ENCODE measurements around the gene SLC6A8.
"Not testable (repeated sequence)": the region's sequence is repeated elsewhere in the genome, so short reads cannot be mapped to it uniquely, and the experiment has no call there.

The SLC6A8 gene

DNA sequence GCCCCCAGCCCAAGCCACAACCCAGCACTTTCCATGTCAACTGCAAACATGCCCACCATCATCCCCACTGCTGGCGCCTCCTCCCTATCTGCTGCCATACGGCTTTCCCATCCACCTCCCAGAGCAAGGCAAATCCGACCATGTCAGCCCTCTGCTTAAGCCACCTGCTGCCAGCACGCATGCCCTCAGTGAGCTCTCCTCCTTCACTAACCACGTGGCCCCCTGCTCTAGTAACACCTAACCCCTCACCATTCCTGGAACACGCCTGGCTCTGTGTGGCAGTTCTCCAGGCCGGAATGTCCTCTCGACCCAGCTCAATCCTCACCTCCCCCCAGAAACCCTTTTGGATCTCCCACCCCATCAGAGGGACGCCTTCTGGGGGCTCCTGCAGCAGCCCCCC lies 19.1 kb downstream of the SLC6A8 start:
- DNase-seq (ENCODE audit: low read depth in 2 of 2), result no peak

DNA sequence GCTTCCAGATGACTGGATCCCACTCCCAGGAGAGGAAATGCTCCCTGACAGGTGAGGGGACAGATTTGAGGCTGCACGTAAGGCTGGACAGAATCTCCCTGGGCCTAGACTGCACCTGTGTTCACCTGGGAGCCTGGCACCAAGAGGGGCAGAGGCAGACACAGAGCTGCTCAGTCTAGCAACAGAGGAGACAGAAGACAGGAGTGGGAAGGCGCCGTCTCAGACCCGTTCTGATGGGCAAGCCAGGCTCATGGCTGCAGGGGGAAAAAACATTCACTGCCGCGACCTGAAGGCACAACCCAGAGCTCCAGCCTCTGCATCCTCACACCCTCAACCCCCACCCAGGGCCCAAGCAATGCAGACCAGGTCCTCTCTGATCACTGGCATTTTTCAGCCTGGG lies 19.7 kb downstream of the SLC6A8 start:
- no peak for DNase-seq (ENCODE audit: low read depth in 2 of 2)

DNA sequence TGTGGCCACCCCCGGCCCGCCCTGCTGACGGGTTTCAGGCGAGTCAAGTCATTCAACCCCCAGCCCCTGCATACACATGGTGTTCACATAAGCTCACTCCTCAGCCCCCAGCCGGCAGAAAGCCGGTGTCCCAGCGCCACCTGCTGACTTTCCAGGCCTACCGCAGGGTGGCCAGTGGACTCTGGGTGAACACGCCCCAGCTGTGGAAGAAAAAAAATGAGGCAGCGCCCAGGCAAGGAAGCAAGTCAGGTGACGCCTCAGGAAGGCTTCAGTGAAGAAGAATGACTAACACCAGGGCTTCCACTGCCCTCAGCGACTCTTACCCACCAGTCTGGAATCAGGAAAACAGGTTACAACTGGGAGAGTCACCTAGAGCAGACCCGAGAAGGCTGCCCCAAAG lies 20.7 kb downstream of the SLC6A8 start:
- peak in 1 of 2 donors; percentile 32 for DNase-seq (ENCODE audit: low read depth in 2 of 2)

DNA sequence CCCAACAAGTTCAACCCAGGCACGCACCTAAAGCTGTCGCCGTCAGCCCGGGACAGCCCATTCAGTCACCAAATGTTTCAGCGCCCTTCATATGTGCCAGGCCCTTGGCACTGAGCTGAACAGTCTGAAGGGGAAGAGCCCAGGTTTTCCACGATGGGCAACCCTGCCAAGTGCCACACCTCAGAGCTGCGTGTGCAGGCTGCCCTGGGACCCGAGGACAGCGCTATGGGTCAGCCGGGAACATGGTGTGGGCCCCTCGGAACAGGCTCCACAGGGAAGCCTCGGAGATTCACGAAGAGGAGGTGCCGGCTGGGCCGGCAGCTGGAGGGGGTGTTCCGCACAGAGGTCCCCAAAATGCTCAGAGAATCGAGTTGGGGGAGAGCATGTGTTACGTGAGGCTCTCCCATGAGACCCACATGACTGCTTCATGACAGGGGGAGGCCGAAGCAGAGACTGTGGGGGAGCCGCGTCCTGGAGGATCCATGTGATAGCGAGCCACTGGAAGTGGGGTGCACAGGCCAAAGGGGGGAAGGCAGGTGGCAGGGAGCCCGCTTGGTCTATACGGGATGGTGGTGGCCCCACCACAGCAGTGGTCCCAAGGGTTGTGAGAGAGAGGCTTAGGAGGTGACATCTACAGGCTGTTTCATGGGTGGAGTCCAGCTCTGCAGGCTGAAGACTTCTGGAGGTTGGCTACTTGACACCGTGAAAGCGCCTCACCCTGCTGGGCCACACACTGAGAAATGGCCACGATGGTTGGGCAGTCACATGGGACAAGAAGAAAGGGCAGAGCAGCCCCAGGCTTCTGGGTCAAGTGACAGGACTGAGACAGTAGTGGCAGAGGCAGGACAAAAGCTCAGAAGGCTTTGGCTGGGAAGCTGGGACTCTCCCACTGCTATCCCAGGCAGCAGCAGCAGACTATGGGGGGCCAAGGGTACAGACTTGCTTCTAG lies 22.3 kb downstream of the SLC6A8 start:
- DNase-seq (ENCODE audit: low read depth in 2 of 2), result no peak

DNA sequence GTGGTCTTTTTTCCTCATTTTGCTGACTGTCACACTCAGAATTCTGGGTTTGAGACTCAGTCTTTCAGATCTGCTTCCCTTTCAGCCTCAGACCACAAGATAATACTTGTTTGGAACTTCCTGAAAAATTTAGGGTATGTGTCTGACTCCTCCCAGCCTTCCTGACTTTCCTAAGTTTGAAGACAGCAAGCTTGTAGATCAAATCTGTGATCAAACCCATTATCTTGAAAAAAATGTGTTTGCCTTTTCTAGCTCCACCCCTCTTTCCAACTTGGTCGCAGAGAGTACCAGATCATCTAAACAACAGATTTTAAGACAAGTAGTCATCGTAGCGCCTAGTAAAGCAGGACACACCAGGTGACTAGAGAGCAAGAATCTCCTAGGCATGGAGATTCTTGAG lies 26.5 kb downstream of the SLC6A8 start:
- DNase-seq (ENCODE audit: low read depth in 2 of 2), result no peak

DNA sequence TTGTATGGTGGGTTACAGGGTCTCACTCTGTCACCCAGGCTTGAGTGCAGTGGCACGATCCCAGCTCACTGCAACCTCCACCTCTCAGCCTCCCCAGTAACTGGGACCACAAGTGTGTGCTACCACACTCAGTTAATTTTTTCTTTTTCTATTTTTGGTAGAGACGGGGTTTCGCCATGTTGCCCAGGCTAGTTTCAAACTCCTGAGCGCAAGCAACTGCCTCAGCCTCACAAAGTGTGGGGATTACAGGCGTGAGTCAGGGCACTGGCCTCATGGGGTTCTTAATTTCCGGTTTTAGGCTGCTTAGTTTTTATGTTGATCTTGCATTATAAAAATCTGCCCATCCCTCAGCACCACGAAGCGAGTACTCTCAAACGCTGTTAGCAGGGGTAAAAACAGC lies 29.7 kb downstream of the SLC6A8 start:
- DNase-seq (ENCODE audit: low read depth in 2 of 2), result no peak

DNA sequence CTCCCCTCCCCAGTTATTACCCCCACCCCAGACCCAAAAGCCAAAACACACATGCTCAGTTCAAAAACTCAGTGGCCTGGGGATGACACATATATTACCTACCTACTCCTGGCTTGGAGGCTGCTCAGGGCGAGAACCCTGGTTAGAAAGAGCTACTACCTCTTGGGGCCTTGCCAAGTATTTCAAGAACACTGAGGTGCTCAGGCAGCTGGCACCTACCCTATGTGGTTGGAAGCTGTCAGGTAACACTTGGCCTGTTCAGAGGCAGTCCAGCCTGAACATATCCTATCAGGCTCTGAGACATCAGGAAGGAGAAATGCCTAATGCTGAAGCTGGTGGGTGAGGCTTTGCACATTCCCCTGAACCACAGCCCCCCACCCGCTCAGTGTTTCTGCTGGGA lies 31.5 kb downstream of the SLC6A8 start:
- DNase-seq (ENCODE audit: low read depth in 2 of 2), result no peak

DNA sequence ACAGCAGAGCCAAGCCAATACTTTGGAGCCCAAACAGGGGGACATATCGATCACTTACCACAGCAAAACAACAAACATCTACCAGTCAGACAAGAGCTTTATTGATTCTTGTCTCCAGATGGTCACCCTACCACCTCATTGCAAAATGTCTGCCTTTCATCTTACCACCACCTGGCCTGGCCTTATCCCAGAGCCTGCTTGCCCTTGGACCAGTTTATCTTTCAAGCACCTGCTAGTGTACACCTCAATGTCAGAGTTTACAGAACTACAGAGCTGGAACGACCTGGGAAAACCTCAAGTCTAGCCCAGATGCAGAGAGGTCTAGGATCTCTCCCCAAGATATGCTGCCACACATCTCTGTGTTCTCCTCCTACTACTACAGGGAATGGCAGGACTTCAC lies 32.0 kb downstream of the SLC6A8 start:
- DNase-seq (ENCODE audit: low read depth in 2 of 2), result no peak

DNA sequence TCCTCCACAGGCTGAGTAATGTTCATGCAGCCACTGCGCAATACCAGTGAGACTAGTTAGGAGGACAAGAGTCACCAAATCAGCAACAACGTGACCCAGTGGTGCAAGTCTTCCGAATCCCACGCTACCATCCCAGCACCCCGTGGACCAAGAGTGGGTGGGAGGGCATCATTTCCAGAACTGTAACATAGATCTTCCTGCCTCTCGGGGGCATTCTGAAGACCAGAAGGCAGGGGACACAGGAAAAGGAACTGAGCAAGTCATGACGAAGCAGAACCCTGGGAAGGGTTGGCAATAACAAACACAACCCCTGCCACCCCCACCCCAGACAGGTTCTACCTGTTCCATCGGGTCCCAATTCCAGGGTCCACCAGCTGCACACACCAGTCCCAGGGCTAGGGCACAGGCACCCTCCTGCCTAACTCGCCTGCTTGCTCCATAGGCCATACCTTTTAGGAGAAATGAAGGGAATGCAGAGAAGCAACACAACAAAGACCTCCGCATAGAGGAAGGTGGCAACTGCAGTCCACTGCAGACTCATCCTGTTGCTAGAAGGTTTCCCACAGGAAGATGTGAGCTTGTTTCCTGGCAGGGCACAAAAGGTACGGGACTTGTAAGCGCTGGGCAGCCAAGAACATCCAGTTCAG lies 35.1 kb downstream of the SLC6A8 start:
- no peak for DNase-seq (ENCODE audit: low read depth in 2 of 2)

DNA sequence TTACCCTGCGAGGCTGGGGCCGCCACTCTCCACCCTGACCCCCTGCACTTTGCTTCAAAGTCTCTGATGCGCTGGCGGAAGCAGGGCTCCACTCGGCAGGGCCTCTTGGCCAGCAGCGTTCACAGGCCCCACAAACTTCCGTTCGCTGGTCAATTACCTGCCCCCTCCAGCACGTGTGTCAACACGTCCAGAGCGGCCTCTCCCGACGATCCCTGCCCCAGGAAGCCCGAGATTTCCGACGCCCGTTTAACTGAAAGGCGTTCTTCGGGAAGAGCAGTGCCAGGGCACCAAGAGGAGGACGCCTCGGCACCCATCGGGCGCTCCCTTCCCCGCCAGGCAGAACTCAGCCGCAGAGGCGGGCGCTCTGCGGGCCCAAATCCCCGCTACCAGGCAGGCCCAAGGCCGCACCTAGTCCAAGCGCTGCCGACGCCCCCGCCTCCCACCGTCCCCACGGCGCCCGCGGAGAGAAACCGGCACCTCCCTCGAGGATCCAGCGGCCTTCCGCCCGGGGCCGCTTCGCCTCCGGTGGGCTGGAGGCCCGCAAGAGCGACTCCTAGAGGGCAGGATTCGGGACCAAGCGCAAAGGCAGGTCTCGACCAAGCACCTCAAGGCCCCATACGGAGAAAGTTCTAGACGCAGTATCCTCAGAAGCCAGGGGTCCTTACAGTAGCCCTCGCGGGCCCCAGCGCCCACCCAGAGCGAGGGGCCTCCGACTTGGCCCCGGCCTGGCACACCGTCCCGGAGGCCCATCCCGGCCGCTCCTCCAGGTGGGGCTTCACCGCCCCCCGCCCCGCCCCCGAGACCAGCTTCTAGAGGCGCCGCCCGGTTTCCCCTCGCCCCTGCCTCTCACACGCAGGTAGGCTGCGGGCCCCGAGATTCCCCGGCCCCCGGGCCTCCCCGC lies 35.9 kb downstream of the SLC6A8 start:
- peak; percentile 42 to 47 for DNase-seq (ENCODE audit: low read depth in 2 of 2)

DNA sequence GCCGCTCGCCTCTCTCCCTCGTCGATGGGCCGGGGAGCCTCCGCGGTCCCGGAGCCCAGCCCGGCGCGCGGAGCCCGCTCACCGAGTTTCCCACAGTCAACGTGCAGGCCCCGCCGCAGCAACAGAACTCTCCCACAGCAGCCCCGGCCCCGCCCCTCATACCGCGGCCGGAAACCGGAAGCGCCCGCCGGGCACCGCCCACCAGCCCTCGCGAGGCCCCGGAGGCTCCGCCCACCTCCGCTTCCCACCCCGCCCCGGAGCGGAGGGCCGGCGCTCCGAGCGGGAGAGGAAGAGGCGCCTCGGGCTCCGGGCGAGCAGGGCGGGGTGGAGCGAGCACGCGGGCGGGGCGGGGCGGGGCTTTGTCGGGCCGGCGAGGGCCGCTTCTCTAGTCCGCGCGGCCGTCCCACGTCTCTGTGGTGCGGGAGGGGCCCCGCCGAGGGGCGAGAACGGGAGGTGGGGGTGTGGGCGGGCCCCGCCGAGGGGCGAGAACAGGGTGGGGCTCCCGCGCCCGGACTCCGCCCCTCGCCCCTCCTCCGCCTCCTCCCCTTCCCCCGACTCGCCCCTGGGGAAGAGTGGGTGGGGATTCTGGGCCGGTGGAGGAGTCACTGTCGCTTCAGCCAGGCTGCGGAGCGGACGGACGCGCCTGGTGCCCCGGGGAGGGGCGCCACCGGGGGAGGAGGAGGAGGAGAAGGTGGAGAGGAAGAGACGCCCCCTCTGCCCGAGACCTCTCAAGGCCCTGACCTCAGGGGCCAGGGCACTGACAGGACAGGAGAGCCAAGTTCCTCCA lies 36.7 kb downstream of the SLC6A8 start, which contains the start of the genes ABCD1 and BCAP31:
ABCD1 (plus strand) TSS at position 605 of the 787 bp plus-strand sequence. CDS start 411 bp downstream, outside the sequence.
BCAP31 (minus strand) TSS at position 136 of the 787 bp plus-strand sequence. CDS start 1,143 bp downstream, outside the sequence.
- peak; percentile 79 for DNase-seq (ENCODE audit: low read depth in 2 of 2)

DNA sequence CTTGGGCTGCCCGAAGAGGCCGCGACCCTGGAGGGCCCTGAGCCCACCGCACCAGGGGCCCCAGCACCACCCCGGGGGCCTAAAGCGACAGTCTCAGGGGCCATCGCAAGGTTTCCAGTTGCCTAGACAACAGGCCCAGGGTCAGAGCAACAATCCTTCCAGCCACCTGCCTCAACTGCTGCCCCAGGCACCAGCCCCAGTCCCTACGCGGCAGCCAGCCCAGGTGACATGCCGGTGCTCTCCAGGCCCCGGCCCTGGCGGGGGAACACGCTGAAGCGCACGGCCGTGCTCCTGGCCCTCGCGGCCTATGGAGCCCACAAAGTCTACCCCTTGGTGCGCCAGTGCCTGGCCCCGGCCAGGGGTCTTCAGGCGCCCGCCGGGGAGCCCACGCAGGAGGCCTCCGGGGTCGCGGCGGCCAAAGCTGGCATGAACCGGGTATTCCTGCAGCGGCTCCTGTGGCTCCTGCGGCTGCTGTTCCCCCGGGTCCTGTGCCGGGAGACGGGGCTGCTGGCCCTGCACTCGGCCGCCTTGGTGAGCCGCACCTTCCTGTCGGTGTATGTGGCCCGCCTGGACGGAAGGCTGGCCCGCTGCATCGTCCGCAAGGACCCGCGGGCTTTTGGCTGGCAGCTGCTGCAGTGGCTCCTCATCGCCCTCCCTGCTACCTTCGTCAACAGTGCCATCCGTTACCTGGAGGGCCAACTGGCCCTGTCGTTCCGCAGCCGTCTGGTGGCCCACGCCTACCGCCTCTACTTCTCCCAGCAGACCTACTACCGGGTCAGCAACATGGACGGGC lies 37.5 kb downstream of the SLC6A8 start:
- DNase-seq (ENCODE audit: low read depth in 2 of 2), result no peak

DNA sequence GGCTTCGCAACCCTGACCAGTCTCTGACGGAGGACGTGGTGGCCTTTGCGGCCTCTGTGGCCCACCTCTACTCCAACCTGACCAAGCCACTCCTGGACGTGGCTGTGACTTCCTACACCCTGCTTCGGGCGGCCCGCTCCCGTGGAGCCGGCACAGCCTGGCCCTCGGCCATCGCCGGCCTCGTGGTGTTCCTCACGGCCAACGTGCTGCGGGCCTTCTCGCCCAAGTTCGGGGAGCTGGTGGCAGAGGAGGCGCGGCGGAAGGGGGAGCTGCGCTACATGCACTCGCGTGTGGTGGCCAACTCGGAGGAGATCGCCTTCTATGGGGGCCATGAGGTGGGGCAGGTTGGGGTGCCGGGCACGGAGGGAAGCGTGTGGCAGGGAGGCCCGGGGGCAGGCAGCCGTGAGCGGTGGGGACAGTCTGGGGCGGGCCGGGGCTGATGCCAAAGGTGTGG lies 38.1 kb downstream of the SLC6A8 start:
- no peak for DNase-seq (ENCODE audit: low read depth in 2 of 2)

DNA sequence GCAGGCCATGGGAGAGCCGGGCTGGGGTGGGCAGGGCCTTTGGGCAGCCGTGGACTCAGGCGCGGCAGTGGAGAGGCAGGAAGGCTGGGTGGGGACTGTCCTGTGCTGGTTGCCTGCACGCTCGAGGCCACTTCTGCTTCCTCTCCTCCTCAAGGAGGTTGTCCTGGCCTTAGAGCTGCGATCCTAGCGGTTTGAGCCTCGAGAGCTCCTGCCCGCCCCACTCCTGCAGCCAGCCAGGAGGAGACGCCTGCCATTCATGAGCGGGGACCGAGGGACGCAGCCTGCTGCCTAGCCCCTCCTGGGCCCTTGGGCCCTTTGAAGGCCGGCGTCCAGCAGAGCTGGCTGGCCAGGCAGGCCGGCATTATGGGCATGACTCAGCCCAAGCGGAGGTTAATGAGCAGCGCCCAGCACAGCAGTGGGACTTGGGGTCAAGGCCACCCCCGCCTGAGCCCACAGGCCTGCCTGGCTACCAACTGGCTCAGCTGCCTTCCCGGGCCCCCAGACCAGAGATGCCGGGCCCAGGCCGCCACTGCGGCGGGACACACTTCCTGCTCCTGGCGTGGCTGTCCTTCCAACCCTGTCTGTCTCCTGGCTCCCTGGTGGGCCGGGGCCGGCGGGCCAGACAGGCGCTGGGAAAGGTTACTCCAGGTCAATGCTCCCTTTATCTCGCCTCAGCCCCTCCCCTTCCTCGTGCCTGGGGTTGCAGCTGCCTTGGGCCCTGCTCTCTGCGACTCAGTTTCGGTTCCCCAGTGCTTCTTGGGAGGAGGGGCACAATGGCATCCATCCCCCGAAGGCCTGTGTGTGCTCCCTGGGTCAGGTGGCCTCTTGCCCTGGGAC lies 38.8 kb downstream of the SLC6A8 start:
- DNase-seq (ENCODE audit: low read depth in 2 of 2), result no peak

DNA sequence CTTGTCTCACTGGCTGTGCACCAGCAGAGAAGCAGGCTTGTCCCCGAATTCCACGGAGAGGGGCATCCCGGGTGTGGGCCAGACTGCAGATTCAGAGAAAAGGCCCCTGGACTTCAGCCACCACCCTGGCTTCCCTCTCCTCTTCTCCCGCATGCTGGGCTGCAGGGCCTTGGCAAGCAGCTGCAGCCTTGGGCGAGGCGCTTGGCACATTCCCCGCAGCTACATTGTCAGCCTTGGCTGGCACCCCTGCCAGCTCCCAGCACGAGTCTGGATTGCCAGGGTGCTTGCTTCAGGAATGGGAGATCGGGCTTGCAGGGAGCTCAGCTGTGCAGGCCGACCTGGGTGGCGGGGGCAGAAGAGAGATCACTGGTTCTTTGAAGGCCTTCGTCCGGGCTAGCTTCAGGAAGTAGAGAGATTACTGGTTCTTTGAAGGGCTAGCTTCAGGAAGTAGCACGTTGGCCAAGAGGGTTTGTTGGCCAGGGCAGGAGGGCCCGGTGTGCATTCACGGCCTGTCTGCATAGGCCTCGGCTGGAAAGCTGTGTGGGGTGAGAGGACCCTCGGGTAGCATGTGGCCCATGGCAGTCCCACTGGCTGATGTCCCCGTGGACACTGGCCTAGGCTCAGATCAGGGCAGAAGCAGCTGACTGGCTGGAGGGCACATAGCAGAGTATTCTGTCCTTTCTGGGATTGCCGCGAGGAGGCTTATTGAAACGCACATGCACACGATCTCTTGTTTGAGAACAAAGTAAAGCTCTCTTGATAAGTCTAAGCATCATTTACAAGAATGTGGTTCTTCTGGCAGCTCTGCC lies 39.6 kb downstream of the SLC6A8 start:
- no peak for DNase-seq (ENCODE audit: low read depth in 2 of 2)

DNA sequence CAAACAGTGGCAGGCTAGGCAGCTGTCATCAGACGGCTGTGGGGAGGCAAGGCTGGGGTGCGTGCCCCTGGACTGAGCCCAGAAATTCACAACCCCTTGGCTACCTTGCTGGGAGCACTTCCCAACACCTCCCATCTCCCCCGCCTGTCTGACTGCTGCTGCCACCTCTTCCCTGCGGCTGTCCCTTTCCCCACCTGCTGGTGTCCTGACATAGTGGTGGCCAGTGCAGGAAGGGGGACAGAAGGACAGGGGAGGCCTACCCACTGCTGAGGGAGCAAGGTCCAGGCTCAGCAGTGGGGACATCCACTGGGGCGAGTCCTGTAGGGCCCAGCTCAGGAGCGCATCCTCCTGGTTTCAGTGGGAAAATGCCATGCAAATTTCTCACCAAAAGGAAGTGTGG lies 40.4 kb downstream of the SLC6A8 start:
- DNase-seq (ENCODE audit: low read depth in 2 of 2), result no peak

DNA sequence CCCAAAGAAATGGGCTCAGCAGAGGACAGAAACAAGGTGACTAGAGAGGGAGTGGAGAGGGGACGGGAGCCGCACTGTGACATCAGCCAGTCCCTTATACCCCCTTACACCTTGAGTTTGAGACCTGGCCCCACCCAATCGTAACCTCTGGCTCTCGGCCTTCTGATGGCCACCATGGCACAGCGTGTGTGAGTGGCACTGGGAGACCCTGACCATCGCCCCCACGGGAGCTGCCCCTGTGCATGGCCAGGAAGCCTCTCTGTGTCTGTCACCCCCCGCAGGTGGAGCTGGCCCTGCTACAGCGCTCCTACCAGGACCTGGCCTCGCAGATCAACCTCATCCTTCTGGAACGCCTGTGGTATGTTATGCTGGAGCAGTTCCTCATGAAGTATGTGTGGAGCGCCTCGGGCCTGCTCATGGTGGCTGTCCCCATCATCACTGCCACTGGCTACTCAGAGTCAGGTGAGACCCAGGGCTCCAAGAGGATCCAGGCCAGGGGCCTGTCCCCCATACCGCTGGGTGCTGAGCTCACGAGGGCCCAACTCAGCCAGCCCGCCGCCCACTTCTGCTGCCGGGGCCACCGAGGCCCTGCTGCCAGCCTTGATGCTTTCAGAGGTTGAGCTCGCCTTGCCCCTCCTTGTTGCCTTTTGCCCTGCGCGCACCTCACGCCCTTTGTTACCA lies 41.4 kb downstream of the SLC6A8 start:
- no peak for DNase-seq (ENCODE audit: low read depth in 2 of 2)

DNA sequence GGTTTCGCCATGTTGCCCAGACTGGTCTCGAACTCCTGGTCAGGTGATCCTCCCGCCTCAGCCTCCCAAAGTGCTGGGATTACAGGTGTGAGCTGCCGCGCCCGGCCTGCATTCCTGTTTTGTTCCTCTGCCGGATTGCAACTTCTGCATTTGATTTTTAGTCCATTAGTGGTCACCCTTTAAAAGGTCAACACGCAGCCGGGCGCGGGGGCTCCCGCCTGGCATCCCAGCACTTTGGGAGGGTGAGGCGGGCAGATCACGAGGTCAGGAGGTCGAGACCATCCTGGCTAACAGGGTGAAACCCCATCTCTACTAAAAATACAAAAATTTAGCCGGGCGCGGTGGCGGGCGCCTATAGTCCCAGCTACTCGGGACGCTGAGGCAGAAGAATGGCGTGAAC lies 42.4 kb downstream of the SLC6A8 start:
- not testable (repeated sequence) for DNase-seq (ENCODE audit: low read depth in 2 of 2)

Measured in stimulated activated CD8-positive, alpha-beta memory T cell treated with anti-CD3 and anti-CD28 coated beads, Interleukin-15, amount 100 ng/mL, for 48 hours (primary cell).